WTC11 (cell line): Measurements from ENCODE around the gene ARHGAP40. TPM values are rescaled to one million over a fixed set of nuclear protein-coding genes. Genes with fewer than 3 reads are reported as not detected.

ENCODE experiments used
- ATAC-seq: fragments of 200-7000 bp; cut with Tn5 transposase; 2 replicates; pipeline ENCODE4 v1.10.0; 2021; ENCODE audit warnings: mild to moderate bottlenecking, moderate library complexity
- CTCF ChIA-PET: fragments of 300-600 bp; sonication (Branson Sonifier 250); formaldehyde crosslinking; loops from one replicate; lab custom pipeline; 2021; ENCODE audit warnings: antibody characterized with exemption; lab: Charles Lee
- POLR2A ChIA-PET: fragments of 350-600 bp; sonication (Branson Sonifier 250); formaldehyde crosslinking; loops from one replicate; lab custom pipeline; 2021; ENCODE audit warnings: antibody characterized with exemption; lab: Charles Lee
- DNase-seq: peaks from one replicate; pipeline ENCODE4 v3.0.0; 2021; ENCODE audit warnings: low spot score
- H3K27ac Mint-ChIP-seq: 2 replicates; pipeline ENCODE4 v1.8.0; 2021; ENCODE audit warnings: mixed read lengths
- H3K27me3 Mint-ChIP-seq: 2 replicates; pipeline ENCODE4 v1.8.0; 2021; ENCODE audit warnings: low read depth, mild to moderate bottlenecking, moderate library complexity, mixed read lengths
- H3K36me3 Mint-ChIP-seq: 2 replicates; pipeline ENCODE4 v1.8.0; 2021; ENCODE audit warnings: mixed read lengths
- H3K4me1 Mint-ChIP-seq: 2 replicates; pipeline ENCODE4 v1.8.0; 2022; ENCODE audit warnings: mixed read lengths
- H3K4me3 Mint-ChIP-seq: 2 replicates; pipeline ENCODE4 v1.8.0; 2021; ENCODE audit warnings: mild to moderate bottlenecking, moderate library complexity, mixed read lengths
- H3K9me3 Mint-ChIP-seq: 2 replicates; pipeline ENCODE4 v1.8.0; 2021; ENCODE audit warnings: mixed read lengths
- ATF1 ChIP-seq: sonication (generic); formaldehyde crosslinking; IDR thresholded peaks from 2 replicates; pipeline ENCODE4 v1.8.1; 2023; ENCODE audit warnings: mild to moderate bottlenecking, moderate library complexity, missing genetic modification reagents
- CBFB ChIP-seq: sonication (generic); formaldehyde crosslinking; IDR thresholded peaks from 2 replicates; pipeline ENCODE4 v1.8.1; 2022; ENCODE audit warnings: mild to moderate bottlenecking, low read depth, missing genetic modification reagents
- EMX1 ChIP-seq: fragments of 250-450 bp; sonication (Bioruptor Pico); IDR thresholded peaks from 2 replicates; pipeline ENCODE4 v1.8.0; 2021; ENCODE audit warnings: mild to moderate bottlenecking
- ESRRA ChIP-seq: sonication (generic); formaldehyde crosslinking; IDR thresholded peaks from 2 replicates; pipeline ENCODE4 v1.8.1; 2022; ENCODE audit warnings: mild to moderate bottlenecking, missing genetic modification reagents, borderline replicate concordance
- ETV6 ChIP-seq: sonication (generic); formaldehyde crosslinking; IDR thresholded peaks from 2 replicates; pipeline ENCODE4 v1.8.1; 2022; ENCODE audit warnings: mild to moderate bottlenecking, missing genetic modification reagents
- FOXK1 ChIP-seq: sonication (generic); formaldehyde crosslinking; IDR thresholded peaks from 2 replicates; pipeline ENCODE4 v1.8.0; 2022; ENCODE audit warnings: mild to moderate bottlenecking, moderate library complexity, missing genetic modification reagents
- FOXP1 ChIP-seq: sonication (generic); formaldehyde crosslinking; IDR thresholded peaks from 2 replicates; pipeline ENCODE4 v1.8.0; 2022; ENCODE audit warnings: missing genetic modification reagents, mild to moderate bottlenecking, moderate library complexity, borderline replicate concordance
- HMGA2 ChIP-seq: fragments of 250-450 bp; sonication (Bioruptor Pico); IDR thresholded peaks from 2 replicates; pipeline ENCODE4 v1.4.0; 2021; ENCODE audit warnings: mild to moderate bottlenecking, moderate library complexity
- JUN ChIP-seq: sonication (generic); formaldehyde crosslinking; IDR thresholded peaks from 2 replicates; pipeline ENCODE4 v1.8.0; 2023; ENCODE audit warnings: mild to moderate bottlenecking, missing genetic modification reagents
- NFYB ChIP-seq: sonication (generic); formaldehyde crosslinking; conservative IDR thresholded peaks from 2 replicates; pipeline ENCODE4 v1.8.0; 2022; ENCODE audit warnings: low read depth, missing genetic modification reagents
- ZNF138 ChIP-seq: sonication (generic); formaldehyde crosslinking; conservative IDR thresholded peaks from 2 replicates; pipeline ENCODE4 v1.8.1; 2022; ENCODE audit warnings: mild to moderate bottlenecking, moderate library complexity, missing genetic modification reagents
- ZNF219 ChIP-seq: sonication (generic); formaldehyde crosslinking; IDR thresholded peaks from 2 replicates; pipeline ENCODE4 v1.8.0; 2023; ENCODE audit warnings: missing genetic modification reagents, mild to moderate bottlenecking, borderline replicate concordance
- ZNF263 ChIP-seq: sonication (generic); formaldehyde crosslinking; IDR thresholded peaks from 2 replicates; pipeline ENCODE4 v1.8.1; 2022; ENCODE audit warnings: low read depth, mild to moderate bottlenecking, moderate library complexity, missing genetic modification reagents
- ZNF416 ChIP-seq: fragments of 250-450 bp; sonication (Bioruptor Pico); IDR thresholded peaks from 2 replicates; pipeline ENCODE4 v1.9.0; 2021; ENCODE audit warnings: mild to moderate bottlenecking, inconsistent platforms
- ZNF671 ChIP-seq: fragments of 250-450 bp; sonication (Bioruptor Pico); IDR thresholded peaks from 2 replicates; pipeline ENCODE4 v1.8.0; 2021; ENCODE audit warnings: mild to moderate bottlenecking
- total RNA-seq: library from RNA; stranded (reverse); gene quantifications from 3 replicates; pipeline ENCODE4 v1.2.3, GENCODE V29; 2021
- TF ChIP-seq, protein P1 (sequence below): sonication (generic); formaldehyde crosslinking; IDR thresholded peaks from 2 replicates; pipeline ENCODE4 v1.8.1; 2023; ENCODE audit warnings: mild to moderate bottlenecking, missing genetic modification reagents
- TF ChIP-seq, protein P2 (sequence below): sonication (generic); formaldehyde crosslinking; IDR thresholded peaks from 2 replicates; pipeline ENCODE4 v1.8.0; 2022; ENCODE audit warnings: mild to moderate bottlenecking, missing genetic modification reagents
- TF ChIP-seq, protein P3 (sequence below): sonication (generic); formaldehyde crosslinking; IDR thresholded peaks from 2 replicates; pipeline ENCODE4 v1.8.0; 2022; ENCODE audit warnings: mild to moderate bottlenecking, missing genetic modification reagents
- TF ChIP-seq, protein P4 (sequence below): sonication (generic); formaldehyde crosslinking; IDR thresholded peaks from 2 replicates; pipeline ENCODE4 v1.8.1; 2023; ENCODE audit warnings: mild to moderate bottlenecking, missing genetic modification reagents, moderate library complexity
- TF ChIP-seq, protein P5 (sequence below): fragments of 250-450 bp; sonication (Bioruptor Pico); IDR thresholded peaks from 2 replicates; pipeline ENCODE4 v2.1.2; 2022; ENCODE audit warnings: mild to moderate bottlenecking, moderate library complexity
- TF ChIP-seq, protein P6 (sequence below): sonication (generic); formaldehyde crosslinking; conservative IDR thresholded peaks from 2 replicates; pipeline ENCODE4 v1.8.1; 2022; ENCODE audit warnings: mild to moderate bottlenecking, missing genetic modification reagents
- TF ChIP-seq, protein P7 (sequence below): sonication (generic); formaldehyde crosslinking; IDR thresholded peaks from 2 replicates; pipeline ENCODE4 v1.8.1; 2022; ENCODE audit warnings: mild to moderate bottlenecking, missing genetic modification reagents, moderate library complexity, borderline replicate concordance
- TF ChIP-seq, protein P8 (sequence below): sonication (generic); formaldehyde crosslinking; conservative IDR thresholded peaks from 2 replicates; pipeline ENCODE4 v1.8.1; 2023; ENCODE audit warnings: mild to moderate bottlenecking, low read depth, missing genetic modification reagents, moderate library complexity

ARHGAP40 gene
- total RNA-seq, 1 experiment from 2014 or later: 0.72 TPM

DNA sequence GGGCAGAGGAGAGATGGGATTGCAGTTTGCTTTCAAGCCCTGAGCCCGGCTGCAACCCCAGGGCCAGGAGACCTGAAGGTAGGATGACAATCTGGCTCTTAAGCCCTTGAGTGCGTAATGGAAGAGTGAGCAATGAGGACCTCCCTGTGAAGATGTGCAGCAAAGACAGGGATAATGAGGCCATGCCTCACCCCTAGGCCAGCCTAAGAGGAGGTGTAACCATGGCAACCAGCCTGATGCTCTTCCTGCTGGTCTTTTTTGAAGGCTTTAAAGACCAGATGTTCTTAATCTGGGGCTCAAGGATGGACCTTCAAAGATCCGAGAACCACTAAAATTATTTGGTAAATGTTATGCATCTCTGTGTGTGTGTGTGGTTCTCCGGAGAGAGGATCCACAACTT is 8.2 kb downstream of the ARHGAP40 start (continued):
- TF ChIP-seq ESRRA (CRISPR knock-in tag) (no peak), FOXP1 (CRISPR knock-in tag) (no peak)
- TF ChIP-seq, protein P1, sequence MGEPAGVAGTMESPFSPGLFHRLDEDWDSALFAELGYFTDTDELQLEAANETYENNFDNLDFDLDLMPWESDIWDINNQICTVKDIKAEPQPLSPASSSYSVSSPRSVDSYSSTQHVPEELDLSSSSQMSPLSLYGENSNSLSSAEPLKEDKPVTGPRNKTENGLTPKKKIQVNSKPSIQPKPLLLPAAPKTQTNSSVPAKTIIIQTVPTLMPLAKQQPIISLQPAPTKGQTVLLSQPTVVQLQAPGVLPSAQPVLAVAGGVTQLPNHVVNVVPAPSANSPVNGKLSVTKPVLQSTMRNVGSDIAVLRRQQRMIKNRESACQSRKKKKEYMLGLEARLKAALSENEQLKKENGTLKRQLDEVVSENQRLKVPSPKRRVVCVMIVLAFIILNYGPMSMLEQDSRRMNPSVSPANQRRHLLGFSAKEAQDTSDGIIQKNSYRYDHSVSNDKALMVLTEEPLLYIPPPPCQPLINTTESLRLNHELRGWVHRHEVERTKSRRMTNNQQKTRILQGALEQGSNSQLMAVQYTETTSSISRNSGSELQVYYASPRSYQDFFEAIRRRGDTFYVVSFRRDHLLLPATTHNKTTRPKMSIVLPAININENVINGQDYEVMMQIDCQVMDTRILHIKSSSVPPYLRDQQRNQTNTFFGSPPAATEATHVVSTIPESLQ: no peak
- TF ChIP-seq, protein P2, sequence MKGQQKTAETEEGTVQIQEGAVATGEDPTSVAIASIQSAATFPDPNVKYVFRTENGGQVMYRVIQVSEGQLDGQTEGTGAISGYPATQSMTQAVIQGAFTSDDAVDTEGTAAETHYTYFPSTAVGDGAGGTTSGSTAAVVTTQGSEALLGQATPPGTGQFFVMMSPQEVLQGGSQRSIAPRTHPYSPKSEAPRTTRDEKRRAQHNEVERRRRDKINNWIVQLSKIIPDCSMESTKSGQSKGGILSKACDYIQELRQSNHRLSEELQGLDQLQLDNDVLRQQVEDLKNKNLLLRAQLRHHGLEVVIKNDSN (CRISPR knock-in tag): no peak

DNA sequence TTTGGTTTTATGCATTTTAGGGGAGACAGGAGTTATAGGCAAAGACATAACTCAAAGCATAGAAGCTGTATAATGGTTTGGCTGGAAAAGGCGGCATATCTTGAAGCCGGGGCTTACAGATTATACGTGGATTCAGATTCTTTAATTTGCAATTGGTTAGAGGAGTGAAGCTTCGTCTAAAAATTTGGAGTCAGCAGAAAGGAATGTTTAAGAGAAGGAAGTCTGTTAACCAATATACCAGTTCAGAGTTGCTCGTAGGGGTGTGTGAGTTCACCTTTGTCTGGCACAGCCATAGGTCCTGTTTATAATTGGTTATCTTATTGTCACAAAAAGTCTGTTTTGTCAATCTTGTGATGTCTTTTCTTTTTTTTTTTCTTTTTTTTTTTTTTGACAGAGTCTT is 8.9 kb downstream of the ARHGAP40 start:
- ATAC-seq: no peak
- Mint-ChIP-seq H3K36me3 (no peaks in the 10 kb centered on the region), H3K27me3 (peaks cover 4% of the 10 kb centered on the region; the same call in 1 of the 2 replicates)
- no peak for DNase-seq
- TF ChIP-seq NFYB (CRISPR knock-in tag) (no peak), ZNF671 (CRISPR knock-in tag) (no peak), ZNF219 (no peak), ZNF138 (CRISPR knock-in tag) (no peak), HMGA2 (CRISPR knock-in tag) (no peak), ZNF263 (CRISPR knock-in tag) (no peak), ZNF416 (no peak), ATF1 (CRISPR knock-in tag) (no peak), ETV6 (CRISPR knock-in tag) (no peak), CBFB (CRISPR knock-in tag) (no peak), JUN (CRISPR knock-in tag) (no peak), FOXK1 (CRISPR knock-in tag) (no peak), EMX1 (CRISPR knock-in tag) (no peak)
- TF ChIP-seq, protein P3, sequence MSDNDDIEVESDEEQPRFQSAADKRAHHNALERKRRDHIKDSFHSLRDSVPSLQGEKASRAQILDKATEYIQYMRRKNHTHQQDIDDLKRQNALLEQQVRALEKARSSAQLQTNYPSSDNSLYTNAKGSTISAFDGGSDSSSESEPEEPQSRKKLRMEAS (CRISPR knock-in tag): no peak
- TF ChIP-seq, protein P4, sequence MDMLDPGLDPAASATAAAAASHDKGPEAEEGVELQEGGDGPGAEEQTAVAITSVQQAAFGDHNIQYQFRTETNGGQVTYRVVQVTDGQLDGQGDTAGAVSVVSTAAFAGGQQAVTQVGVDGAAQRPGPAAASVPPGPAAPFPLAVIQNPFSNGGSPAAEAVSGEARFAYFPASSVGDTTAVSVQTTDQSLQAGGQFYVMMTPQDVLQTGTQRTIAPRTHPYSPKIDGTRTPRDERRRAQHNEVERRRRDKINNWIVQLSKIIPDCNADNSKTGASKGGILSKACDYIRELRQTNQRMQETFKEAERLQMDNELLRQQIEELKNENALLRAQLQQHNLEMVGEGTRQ (CRISPR knock-in tag): no peak
- TF ChIP-seq, protein P5, sequence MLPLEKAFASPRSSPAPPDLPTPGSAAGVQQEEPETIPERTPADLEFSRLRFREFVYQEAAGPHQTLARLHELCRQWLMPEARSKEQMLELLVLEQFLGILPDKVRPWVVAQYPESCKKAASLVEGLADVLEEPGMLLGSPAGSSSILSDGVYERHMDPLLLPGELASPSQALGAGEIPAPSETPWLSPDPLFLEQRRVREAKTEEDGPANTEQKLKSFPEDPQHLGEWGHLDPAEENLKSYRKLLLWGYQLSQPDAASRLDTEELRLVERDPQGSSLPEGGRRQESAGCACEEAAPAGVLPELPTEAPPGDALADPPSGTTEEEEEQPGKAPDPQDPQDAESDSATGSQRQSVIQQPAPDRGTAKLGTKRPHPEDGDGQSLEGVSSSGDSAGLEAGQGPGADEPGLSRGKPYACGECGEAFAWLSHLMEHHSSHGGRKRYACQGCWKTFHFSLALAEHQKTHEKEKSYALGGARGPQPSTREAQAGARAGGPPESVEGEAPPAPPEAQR (CRISPR knock-in tag): no peak
- TF ChIP-seq, protein P1: no peak
- TF ChIP-seq, protein P6, sequence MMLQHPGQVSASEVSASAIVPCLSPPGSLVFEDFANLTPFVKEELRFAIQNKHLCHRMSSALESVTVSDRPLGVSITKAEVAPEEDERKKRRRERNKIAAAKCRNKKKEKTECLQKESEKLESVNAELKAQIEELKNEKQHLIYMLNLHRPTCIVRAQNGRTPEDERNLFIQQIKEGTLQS (CRISPR knock-in tag): no peak
- TF ChIP-seq, protein P7, sequence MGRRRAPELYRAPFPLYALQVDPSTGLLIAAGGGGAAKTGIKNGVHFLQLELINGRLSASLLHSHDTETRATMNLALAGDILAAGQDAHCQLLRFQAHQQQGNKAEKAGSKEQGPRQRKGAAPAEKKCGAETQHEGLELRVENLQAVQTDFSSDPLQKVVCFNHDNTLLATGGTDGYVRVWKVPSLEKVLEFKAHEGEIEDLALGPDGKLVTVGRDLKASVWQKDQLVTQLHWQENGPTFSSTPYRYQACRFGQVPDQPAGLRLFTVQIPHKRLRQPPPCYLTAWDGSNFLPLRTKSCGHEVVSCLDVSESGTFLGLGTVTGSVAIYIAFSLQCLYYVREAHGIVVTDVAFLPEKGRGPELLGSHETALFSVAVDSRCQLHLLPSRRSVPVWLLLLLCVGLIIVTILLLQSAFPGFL (CRISPR knock-in tag): no peak
- TF ChIP-seq, protein P8, sequence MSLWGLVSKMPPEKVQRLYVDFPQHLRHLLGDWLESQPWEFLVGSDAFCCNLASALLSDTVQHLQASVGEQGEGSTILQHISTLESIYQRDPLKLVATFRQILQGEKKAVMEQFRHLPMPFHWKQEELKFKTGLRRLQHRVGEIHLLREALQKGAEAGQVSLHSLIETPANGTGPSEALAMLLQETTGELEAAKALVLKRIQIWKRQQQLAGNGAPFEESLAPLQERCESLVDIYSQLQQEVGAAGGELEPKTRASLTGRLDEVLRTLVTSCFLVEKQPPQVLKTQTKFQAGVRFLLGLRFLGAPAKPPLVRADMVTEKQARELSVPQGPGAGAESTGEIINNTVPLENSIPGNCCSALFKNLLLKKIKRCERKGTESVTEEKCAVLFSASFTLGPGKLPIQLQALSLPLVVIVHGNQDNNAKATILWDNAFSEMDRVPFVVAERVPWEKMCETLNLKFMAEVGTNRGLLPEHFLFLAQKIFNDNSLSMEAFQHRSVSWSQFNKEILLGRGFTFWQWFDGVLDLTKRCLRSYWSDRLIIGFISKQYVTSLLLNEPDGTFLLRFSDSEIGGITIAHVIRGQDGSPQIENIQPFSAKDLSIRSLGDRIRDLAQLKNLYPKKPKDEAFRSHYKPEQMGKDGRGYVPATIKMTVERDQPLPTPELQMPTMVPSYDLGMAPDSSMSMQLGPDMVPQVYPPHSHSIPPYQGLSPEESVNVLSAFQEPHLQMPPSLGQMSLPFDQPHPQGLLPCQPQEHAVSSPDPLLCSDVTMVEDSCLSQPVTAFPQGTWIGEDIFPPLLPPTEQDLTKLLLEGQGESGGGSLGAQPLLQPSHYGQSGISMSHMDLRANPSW (CRISPR knock-in tag): no peak
- TF ChIP-seq, all 79 proteins: peak for 0
- H3K27ac Mint-ChIP-seq: no peak overlapping the region
- no peak overlapping the region for H3K4me3 Mint-ChIP-seq
- CTCF ChIA-PET: interaction anchor here (0.7 kb wide), 1 partner anchor 29 kb away, joined by 4 read pairs; no protein-coding TSS in a partner anchor
- POLR2A ChIA-PET: no interaction called here
- no peaks in the 10 kb centered on the region for H3K9me3 Mint-ChIP-seq
- H3K4me1 Mint-ChIP-seq: peaks cover 23% of the 10 kb centered on the region
